ENCODE results near the gene PRR20G. TPM values are rescaled to one million over a fixed set of nuclear protein-coding genes. Genes with fewer than 3 reads are reported as not detected.
A peak's percentile ranks its signal among the peaks of the same experiment; 100 is the strongest.

Gene PRR20G
- total and polyA plus RNA-seq, 2 of the 4 experiments (the other 2 are of a cell fraction) = not detected

- no peak overlapping the region for H4K91ac ChIP-seq (ENCODE audit: insufficient read depth, low read depth, low read length)
- no peak overlapping the region for H3K18ac ChIP-seq (ENCODE audit: low read depth, low read length)
- no peak overlapping the region for H3K14ac ChIP-seq (replicated peaks; ENCODE audit: low read depth, low read length)
- no peak overlapping the region for H3K4me2 ChIP-seq (ENCODE audit: low read depth, low read length)
- no TSS peak for BruUV-seq (replicated peaks)
- H4K5ac ChIP-seq (ENCODE audit: low read depth, low read length) = no peak overlapping the region
- TF ChIP-seq MAFK (IDR thresholded peaks at IDR 0.05; ENCODE audit: low read depth, low read length) (no peak), MXI1 (IDR thresholded peaks at IDR 0.05; ENCODE audit: borderline replicate concordance, low read depth, low read length) (no peak), SMC3 (IDR thresholded peaks at IDR 0.05; ENCODE audit: low read depth, low read length) (no peak), POLR2A (IDR thresholded peaks at IDR 0.05; ENCODE audit: low read depth, low read length) (no peak), CTCF (conservative IDR thresholded peaks at IDR 0.05; ENCODE audit: low read depth, low read length) (no peak), FOS (IDR thresholded peaks at IDR 0.05; ENCODE audit: low read depth, low read length) (no peak), USF2 (IDR thresholded peaks at IDR 0.05; ENCODE audit: low read depth, low read length) (no peak), ELK1 (IDR thresholded peaks at IDR 0.05; ENCODE audit: borderline replicate concordance, low read depth, low read length) (no peak), CEBPB (IDR thresholded peaks at IDR 0.05; ENCODE audit: low read depth, low read length) (no peak), MAZ (IDR thresholded peaks at IDR 0.05; ENCODE audit: borderline replicate concordance, low read depth, low read length) (no peak), BHLHE40 (IDR thresholded peaks at IDR 0.05; ENCODE audit: low read depth, low read length) (no peak), NFE2L2 (IDR thresholded peaks at IDR 0.05; ENCODE audit: low read depth, low read length) (no peak), RCOR1 (IDR thresholded peaks at IDR 0.05; ENCODE audit: insufficient replicate concordance, low read length) (no peak), RAD21 (IDR thresholded peaks at IDR 0.05; ENCODE audit: low read length) (no peak), RFX5 (IDR thresholded peaks at IDR 0.05; ENCODE audit: low read depth, low read length) (no peak), CHD1 (IDR thresholded peaks at IDR 0.05; ENCODE audit: low read depth, low read length) (no peak)
- H3K36me3 ChIP-seq (ENCODE audit: control insufficient read depth, insufficient read depth, low read length) = no peaks in the 10 kb centered on the region
- in situ Hi-C loops (cut with MboI; ENCODE audit: low sequenced_read_pairs) = no loop called here
- H4K20me1 ChIP-seq (ENCODE audit: insufficient read depth, low read length) = no peaks in the 10 kb centered on the region
- peak overlapping the region; percentile 11 for H2AFZ ChIP-seq (replicated peaks; ENCODE audit: low read length, poor library complexity)
- H2AK9ac ChIP-seq (replicated peaks; ENCODE audit: low read depth, low read length, poor library complexity) = no peak overlapping the region
- ATAC-seq (ENCODE audit: low read depth) = no peak
- H2BK15ac ChIP-seq (ENCODE audit: low read depth, low read length) = no peak overlapping the region
- no peak overlapping the region for H2AK5ac ChIP-seq (ENCODE audit: low read depth, low read length)
- H4K8ac ChIP-seq (ENCODE audit: low read depth in 2 of 2, low read length in 2 of 2) = no peak overlapping the region
- H3K9ac ChIP-seq (ENCODE audit: low read depth, low read length) = no peak overlapping the region
- no peak overlapping the region for H3K23ac ChIP-seq (ENCODE audit: low read depth, low read length)
- no peak overlapping the region for H3K27ac ChIP-seq (ENCODE audit: insufficient read depth, low read length)
- H2BK5ac ChIP-seq (ENCODE audit: low read depth, low read length, poor library complexity, severe bottlenecking) = no peak overlapping the region
- no peaks in the 10 kb centered on the region for H3K9me1 ChIP-seq (ENCODE audit: insufficient read depth, low read length)
- H3K9me3 ChIP-seq (ENCODE audit: control insufficient read depth, insufficient read depth, low read length) = no peaks in the 10 kb centered on the region
- intact Hi-C loops (cut with micrococcal nuclease) = no loop called here
- H2BK120ac ChIP-seq (ENCODE audit: low read depth, low read length) = no peak overlapping the region
- no peak overlapping the region for H3K56ac ChIP-seq (ENCODE audit: extremely low read depth, insufficient read depth, low read length)
- no peaks in the 10 kb centered on the region for H3K4me1 ChIP-seq (ENCODE audit: control insufficient read depth, insufficient read depth, low read length)
- H3K4me3 ChIP-seq (ENCODE audit: insufficient read depth, low read depth, low read length) = no peak overlapping the region
- no peak for DNase-seq
- no peak overlapping the region for H3K4ac ChIP-seq (ENCODE audit: low read depth, low read length)
- WGBS, 2 experiments (ENCODE audit: extremely low coverage in 2 of 2, insufficient read length in 1 of 2) = 51% methylated on average over 3 of the region's 5 CpGs; no CpG with 5 or more reads in 1 of the 2 experiments
- H2BK20ac ChIP-seq (ENCODE audit: low read depth, low read length) = no peak overlapping the region
- no peaks in the 10 kb centered on the region for H3K79me1 ChIP-seq (ENCODE audit: low read depth in 1 of 2, low read length in 2 of 2)
- ChIA-PET POLR2A (ENCODE audit: unreplicated experiment) (no interaction called here), CTCF (no interaction called here)
- H3K27me3 ChIP-seq (ENCODE audit: control insufficient read depth, insufficient read depth, low read length) = peaks cover 12% of the 10 kb centered on the region
- dilution Hi-C loops (cut with HindIII; ENCODE audit: low sequenced_read_pairs, unreplicated experiment) = no loop called here
These were observed 30.5 kb downstream of the PRR20G start for GRCh38 chr3:127257351-127257750.

All from IMR-90 (cell line).